T47D (cell line): ENCODE data around the gene YES1.
"Not testable (repeated sequence)": the region's sequence is repeated elsewhere in the genome, so short reads cannot be mapped to it uniquely, and the experiment has no call there.

ENCODE experiments used
- DNase-seq, 2 experiments: peaks; one replicate each; pipeline versions ENCODE4 v3.0.0 to v3.0.0-alpha.2; 2011 to 2012; ENCODE audit warnings: low read depth in 1 of 2, low spot score in 1 of 2
- JUND ChIP-seq: IDR thresholded peaks from 2 replicates; pipeline ENCODE4 v1.6.1; 2012; ENCODE audit warnings: low read depth
- in situ Hi-C: cut with HindIII; loops from 2 replicates; pipeline ENCODE4 v1.10.0; 2016; ENCODE audit warnings: low sequenced_read_pairs, low pct_unique_long_range_greater_than_20kb

YES1 gene

GRCh38 chr18:693466-694187 lies 118.4 kb downstream of the YES1 start:
- in situ Hi-C loops, result no loop called here
- no peak for TF ChIP-seq JUND
- no peak for DNase-seq

GRCh38 chr18:692824-693223 lies 119.2 kb downstream of the YES1 start:
- in situ Hi-C loops, result no loop called here
- TF ChIP-seq JUND, result no peak
- no peak for DNase-seq

GRCh38 chr18:688323-688722 lies 123.7 kb downstream of the YES1 start:
- TF ChIP-seq JUND, result no peak
- in situ Hi-C loops, result no loop called here
- DNase-seq, result no peak

- no peak for TF ChIP-seq JUND
- no peak for DNase-seq
- in situ Hi-C loops, result no loop called here
These were observed 125.5 kb downstream of the YES1 start for GRCh38 chr18:686339-687111.

- in situ Hi-C loops, result no loop called here
- no peak for TF ChIP-seq JUND
- DNase-seq, result peak in 1 of 2 experiments; percentile 72
These were observed 126.6 kb downstream of the YES1 start for GRCh38 chr18:685438-685837.

GRCh38 chr18:683531-683930 lies 128.5 kb downstream of the YES1 start:
- in situ Hi-C loops, result no loop called here
- TF ChIP-seq JUND, result no peak
- DNase-seq, result no peak

GRCh38 chr18:682833-683232 lies 129.2 kb downstream of the YES1 start:
- in situ Hi-C loops, result no loop called here
- no peak for DNase-seq
- TF ChIP-seq JUND, result no peak

GRCh38 chr18:682416-682815 lies 129.6 kb downstream of the YES1 start:
- in situ Hi-C loops, DNase-seq: not testable (repeated sequence)

GRCh38 chr18:681985-682384 lies 130.1 kb downstream of the YES1 start:
- no peak for TF ChIP-seq JUND
- in situ Hi-C loops, result no loop called here
- no peak for DNase-seq

- in situ Hi-C loops, result no loop called here
- DNase-seq, result no peak
- TF ChIP-seq JUND, result no peak
These were observed 131.7 kb downstream of the YES1 start for GRCh38 chr18:680392-680791.

GRCh38 chr18:679516-679915 lies 132.5 kb downstream of the YES1 start:
- no peak for DNase-seq
- in situ Hi-C loops, result no loop called here
- no peak for TF ChIP-seq JUND

- in situ Hi-C loops, result no loop called here
- no peak for TF ChIP-seq JUND
- no peak for DNase-seq
These were observed 133.4 kb downstream of the YES1 start for GRCh38 chr18:678482-679182.

- in situ Hi-C loops, result no loop called here
- TF ChIP-seq JUND, result no peak
- no peak for DNase-seq
These were observed 134.1 kb downstream of the YES1 start for GRCh38 chr18:677951-678381.
